HG03354 (cell line): ENCODE data around the gene GLB1L.

Experiments
- ATAC-seq: cut with Tn5 transposase; IDR thresholded peaks from one replicate; pipeline ENCODE4 v1.9.1; 2021; ENCODE audit warnings: mild to moderate bottlenecking; ENCODE audit not compliant: unreplicated experiment, poor library complexity, severe bottlenecking

GLB1L gene

GRCh38 chr2:219254590-219255201 lies 9.5 kb upstream of the GLB1L start:
- ATAC-seq = peak; percentile 39

GRCh38 chr2:219253753-219254589 lies 8.7 kb upstream of the GLB1L start, which contains the start of gene TUBA4A:
TSS of gene TUBA4A (minus strand) at chr2:219253918. CDS start at chr2:219253858, 60 bp downstream.
- ATAC-seq = peak; percentile 57

GRCh38 chr2:219252900-219253752 lies 7.9 kb upstream of the GLB1L start, which contains the start of gene TUBA4B:
TSS of gene TUBA4B (plus strand) at chr2:219253243. CDS start at chr2:219253408, 165 bp downstream.
- peak; percentile 13 for ATAC-seq

- no peak for ATAC-seq
Observed at GRCh38 chr2:219252570-219252899, 7.3 kb upstream of the GLB1L start.

GRCh38 chr2:219252084-219252483 lies 6.8 kb upstream of the GLB1L start:
- no peak for ATAC-seq

GRCh38 chr2:219251656-219252055 lies 6.4 kb upstream of the GLB1L start:
- no peak for ATAC-seq

- ATAC-seq = no peak
Observed at GRCh38 chr2:219250049-219250781, 5.0 kb upstream of the GLB1L start.

GRCh38 chr2:219249203-219249980 lies 4.1 kb upstream of the GLB1L start:
- peak; percentile 52 for ATAC-seq

- ATAC-seq = no peak
Observed at GRCh38 chr2:219248845-219249202, 3.6 kb upstream of the GLB1L start.

- no peak for ATAC-seq
Observed at GRCh38 chr2:219247678-219248642, 2.7 kb upstream of the GLB1L start.

GRCh38 chr2:219246559-219246958 lies 1.3 kb upstream of the GLB1L start:
- no peak for ATAC-seq

- no peak for ATAC-seq
Observed at GRCh38 chr2:219245899-219246230, 621 bp upstream of the GLB1L start.

- ATAC-seq = no peak
Observed at GRCh38 chr2:219244789-219245147, 476 bp downstream of the GLB1L start.

GRCh38 chr2:219243291-219243761 lies 1.9 kb downstream of the GLB1L start:
- ATAC-seq = no peak

GRCh38 chr2:219234331-219234730 lies 10.9 kb downstream of the GLB1L start:
- ATAC-seq = no peak

- ATAC-seq = peak; percentile 18
Observed at GRCh38 chr2:219230059-219230540, 15.1 kb downstream of the GLB1L start.

- peak; percentile 98 for ATAC-seq
Observed at GRCh38 chr2:219229305-219230058, 15.8 kb downstream of the GLB1L start, which contains the start of the genes ANKZF1 and ATG9A. TSS of gene ANKZF1 (plus strand) at chr2:219229806. CDS start at chr2:219230258, 452 bp downstream. TSS of gene ATG9A (minus strand) at chr2:219229636. CDS start at chr2:219228024, 1,612 bp downstream.
